GM19467 (cell line): Measurements from ENCODE around the gene COMT.

Experiments used
- ATAC-seq: cut with Tn5 transposase; IDR thresholded peaks from one replicate; pipeline ENCODE4 v1.9.1; 2021; ENCODE audit warnings: mild to moderate bottlenecking, moderate library complexity; ENCODE audit not compliant: unreplicated experiment

COMT gene

DNA sequence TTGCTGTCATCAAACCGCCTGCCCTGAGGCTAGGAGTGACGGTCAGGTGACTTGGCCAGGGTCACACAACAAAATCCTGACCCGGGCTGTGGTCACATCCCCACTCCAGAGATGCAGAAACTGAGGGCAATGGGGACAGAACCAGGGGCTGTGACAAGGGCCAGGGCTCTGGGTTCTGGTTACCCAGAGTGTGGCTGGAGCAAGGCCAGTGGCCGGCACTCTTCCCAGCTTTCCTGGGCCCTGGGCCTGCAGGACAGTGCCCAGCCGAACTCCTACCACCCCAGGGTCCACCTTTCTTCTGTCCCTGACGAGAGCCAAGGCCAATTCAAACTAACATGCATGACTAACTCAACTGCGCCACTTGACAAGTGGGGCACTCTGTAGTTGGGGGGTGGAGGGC, 39.2 kb downstream of the COMT start:
- no peak for ATAC-seq

DNA sequence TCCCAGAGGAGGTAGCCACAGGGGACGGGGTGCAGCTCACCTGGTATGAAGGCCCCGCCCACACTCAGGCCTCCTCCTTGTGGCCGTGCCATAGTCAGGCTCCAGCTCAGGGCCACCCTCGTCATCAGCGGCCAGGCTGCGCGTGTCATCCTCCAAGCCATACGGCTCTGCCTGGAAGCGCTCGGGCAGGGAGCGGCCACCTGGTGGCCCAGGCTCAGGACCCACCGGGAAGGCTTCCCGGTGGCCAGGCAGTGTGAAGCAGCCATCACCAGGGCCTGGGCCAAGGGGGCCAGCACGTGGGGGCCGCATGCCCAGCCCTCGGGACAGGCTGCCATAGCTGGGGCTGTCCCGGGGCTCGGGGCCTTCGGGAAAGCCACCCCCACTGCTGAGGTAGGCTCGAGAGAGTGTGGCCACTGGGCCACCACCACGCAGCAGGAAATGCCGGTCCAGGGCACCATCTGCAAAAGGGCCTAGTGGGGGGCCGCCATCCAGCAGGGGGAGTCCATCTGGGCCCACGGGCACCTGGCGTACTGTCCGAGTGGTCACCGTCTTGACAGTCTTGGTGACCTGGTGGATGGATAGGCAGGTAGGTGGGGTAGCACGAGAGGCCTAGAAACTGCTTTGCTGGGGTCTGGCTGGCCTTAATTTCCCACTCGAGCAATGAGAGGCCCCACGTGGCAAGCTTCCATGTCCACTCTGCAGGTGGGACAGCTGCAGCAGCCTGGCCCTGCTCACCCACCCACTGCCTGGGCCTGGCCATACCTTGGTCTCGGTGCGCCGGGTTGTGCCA, 39.8 kb downstream of the COMT start:
- ATAC-seq, result no peak

DNA sequence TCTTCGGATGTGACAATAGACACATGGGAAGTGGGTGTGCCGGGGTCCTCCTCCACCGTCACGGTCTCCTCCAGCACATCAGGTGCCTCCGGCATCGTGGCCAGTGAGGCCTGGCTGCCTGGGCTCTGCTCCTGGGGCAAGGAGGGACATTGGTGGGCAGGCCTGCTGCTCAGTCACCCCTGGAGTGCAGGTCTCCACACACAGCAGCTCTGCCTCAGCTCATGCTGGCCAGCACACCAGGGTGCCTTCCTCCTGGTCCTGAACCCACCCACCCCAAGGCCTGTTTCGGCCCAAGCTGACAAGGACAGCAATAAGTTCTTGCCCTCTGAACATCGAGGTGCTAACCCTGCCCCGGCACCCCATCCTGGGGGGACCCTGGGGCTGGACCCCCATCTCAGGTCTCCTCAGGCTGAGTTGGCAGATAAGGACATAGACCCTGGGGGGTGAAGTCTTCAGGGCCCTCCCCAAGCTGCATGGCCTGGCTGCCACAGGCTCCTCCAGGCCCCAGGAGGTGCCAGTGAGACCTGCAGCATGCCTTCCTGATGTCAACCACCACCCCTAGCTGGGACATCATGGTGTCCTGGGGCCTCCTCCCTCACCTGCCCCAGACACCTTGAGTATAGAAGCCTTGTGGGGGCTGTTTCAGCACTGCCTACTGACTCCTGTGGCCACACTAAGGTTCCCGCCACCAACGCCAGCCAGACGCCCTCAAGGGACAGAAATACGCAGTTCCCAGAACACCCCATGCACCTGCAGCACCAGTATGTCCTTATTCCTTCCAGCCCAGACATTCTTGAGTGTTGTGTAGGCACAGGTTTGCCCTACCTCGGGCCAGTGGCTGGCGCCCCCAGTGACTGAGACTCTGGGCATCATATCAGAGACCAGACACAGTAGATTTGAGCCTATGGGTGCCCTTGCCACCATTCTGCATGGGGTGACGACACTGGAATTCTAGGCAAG, 40.7 kb downstream of the COMT start:
- ATAC-seq, result no peak

DNA sequence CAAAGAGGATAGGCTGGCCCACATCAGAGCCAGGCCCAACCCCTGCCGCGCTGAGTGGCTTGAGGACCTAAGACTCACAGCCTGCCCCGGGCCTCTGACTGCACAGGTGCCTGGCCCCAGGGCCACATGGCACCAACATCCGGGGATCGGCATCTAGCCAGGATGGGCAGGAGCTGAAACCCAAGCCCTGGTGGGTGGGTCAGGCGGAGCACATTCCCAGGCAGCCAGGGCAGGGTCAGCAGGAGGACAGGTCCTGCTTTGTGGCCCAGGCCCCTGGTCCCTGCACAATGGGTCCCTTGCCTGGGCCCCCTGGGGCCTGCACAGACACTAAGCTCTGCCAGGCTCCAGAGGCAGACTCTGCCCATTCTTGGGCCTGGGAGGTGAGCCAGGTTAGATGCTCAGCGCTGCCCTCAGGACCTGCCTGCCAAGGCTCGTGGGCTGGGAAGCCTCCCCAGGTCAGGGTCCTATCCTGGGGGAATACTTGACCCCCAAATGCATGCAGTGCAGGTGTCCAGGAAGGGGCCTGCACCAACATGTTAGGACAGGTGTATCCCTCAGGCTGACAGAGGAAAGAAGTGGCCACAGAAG, 41.5 kb downstream of the COMT start:
- no peak for ATAC-seq

DNA sequence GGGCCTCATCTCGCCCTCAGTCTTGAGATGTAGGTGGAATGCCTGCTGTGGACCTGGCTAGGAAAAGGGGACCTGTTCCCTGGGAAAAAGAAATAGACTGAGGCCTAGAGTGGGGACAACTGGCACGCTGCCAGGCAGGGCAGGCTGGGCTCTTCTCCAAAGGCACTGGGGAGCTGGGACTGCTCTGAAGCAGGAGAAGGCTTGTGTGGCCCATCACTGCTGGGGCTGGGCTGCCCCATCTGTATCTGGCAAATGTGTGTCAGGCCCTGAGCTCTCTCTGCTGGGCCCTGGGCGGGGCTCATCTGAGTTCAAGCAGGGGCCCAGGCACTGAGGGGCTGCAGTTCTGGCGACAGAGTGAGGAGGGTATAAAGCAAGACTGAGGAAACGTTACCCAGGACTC, 42.2 kb downstream of the COMT start:
- ATAC-seq, result no peak

DNA sequence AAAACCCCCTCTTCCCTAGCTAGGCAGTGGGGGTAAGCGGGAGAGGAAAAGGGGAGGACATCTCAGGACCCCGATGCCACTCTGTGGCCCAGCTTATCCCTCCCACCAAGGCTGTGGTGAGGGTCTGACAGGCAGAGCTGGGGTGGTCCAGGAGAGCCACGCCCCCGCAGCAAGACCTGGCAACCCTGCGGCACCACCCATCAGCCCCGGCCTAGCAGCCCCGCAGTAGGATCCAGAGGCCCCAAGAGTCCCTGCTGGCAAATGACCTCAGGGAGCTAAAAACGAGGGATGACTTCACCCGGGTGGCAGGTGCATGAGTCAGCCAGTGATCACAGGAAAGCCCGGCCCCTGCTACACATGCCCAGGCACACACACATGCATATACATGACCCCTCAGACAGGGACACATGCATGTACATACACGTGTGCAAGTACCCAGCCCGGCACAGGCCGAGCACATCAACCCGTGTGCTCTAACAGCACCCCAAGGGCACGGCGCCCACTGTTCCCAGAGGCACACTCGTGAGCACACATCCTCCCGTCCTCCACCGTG, 42.7 kb downstream of the COMT start:
- ATAC-seq, result no peak

DNA sequence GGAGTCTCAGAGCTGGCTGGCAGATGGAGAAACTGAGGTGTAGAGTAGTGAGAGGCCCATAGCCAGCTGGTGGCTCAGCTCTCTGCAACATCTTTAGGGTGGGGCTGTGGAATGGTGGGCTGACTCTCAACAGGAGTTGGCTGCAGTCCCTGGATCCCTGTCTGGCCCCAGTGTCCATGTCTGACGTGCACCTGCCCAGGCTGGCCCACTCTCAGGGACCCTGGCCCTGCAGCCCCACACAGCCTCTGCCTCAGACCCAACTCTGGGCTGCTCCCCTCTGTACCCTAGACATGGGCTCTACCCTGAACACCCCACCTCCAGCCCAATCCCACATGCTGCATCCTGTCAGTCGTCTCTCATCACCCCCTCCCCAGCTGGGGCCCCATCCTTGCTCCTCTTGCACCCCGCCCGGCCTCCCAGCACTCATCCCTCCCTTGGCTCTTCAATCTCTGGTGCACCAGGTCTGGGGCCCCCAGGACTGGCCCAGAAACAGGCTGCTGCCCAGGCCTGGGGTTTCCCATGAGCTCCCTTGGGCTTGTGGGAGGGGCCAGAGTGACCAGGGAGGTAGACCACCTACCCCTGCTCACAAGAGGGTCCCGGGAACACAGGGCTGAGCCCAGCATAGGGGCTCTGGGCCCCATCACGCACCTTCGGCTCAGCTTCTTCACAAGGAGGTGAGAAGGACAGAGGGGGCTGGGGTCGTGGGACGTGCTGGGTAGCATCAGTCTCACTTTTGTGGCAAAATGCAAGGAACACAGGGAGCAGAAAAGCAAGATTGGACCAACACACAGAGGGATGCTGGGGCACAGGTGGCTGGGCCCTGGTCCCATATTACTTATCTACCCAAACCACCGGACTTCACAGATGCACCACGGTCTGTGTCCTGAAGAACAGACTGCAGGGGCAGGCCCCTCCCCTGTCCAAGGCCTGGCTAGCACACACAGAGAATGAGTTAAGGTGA, 43.6 kb downstream of the COMT start:
- ATAC-seq, result no peak

DNA sequence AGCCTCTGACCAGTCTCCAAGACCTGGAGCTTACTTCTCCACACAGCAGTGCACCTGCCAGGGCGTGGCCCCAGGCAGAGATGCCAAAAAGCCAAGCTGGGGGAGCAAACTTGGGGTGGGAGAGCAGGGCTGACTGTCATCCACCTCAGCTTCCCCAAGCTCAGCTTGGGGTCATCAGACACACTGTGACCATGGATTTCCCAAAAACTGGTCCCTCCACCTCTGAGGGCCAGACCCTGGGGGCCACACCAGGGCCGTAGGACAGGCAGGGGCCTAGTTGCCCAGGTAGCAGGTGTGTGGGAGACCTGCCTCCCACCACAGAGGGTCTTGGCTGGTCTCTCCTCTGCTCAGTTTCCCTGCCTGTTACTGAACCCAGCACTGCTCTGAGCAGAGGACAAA, 44.4 kb downstream of the COMT start:
- no peak for ATAC-seq

DNA sequence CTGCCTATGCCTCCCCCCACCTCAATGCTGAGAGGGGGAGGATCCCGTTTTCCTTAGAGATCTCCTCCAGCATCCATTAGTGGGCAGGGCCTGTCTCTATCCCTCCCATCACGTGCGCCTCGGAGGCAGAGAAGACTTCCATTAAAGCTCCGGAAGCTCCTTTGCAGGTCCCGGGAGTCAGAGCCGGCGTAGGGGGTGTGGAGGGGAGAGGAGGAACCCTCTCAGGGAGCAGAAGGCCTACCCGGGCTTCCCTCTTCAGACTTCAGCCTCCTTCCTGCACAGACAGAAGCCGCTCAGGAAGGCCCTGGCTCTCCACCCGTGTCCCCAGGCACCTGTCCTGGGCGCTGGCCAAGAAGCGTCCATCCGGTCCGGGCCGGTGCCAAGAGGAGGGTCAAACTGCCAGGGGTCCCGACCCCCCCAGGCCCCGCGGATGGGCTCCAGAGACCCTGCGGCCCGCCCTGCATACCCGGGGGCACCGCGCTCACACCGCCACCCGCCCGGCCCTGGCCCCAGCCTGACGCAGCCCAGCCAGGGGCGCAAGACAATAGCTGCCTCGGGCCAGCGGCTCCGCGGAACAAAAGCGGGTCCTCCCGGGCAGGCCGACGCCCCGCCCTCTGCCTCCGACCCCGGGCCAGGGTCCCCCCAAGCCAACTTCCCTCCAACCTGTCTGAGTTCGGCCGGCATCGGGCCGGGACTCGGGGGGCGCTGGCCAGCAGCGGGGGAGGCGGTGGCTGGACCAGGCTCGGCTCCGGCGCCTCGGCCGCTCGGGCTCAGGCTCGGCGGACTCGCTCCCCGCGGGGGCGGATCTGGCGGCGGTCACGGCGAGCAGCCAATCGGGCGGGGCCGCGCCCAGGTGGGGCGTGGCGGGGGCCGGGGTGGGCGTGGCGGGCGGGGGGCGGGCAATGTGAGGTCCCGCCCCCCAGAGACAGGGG, 45.1 kb downstream of the COMT start:
- ATAC-seq, result no peak

DNA sequence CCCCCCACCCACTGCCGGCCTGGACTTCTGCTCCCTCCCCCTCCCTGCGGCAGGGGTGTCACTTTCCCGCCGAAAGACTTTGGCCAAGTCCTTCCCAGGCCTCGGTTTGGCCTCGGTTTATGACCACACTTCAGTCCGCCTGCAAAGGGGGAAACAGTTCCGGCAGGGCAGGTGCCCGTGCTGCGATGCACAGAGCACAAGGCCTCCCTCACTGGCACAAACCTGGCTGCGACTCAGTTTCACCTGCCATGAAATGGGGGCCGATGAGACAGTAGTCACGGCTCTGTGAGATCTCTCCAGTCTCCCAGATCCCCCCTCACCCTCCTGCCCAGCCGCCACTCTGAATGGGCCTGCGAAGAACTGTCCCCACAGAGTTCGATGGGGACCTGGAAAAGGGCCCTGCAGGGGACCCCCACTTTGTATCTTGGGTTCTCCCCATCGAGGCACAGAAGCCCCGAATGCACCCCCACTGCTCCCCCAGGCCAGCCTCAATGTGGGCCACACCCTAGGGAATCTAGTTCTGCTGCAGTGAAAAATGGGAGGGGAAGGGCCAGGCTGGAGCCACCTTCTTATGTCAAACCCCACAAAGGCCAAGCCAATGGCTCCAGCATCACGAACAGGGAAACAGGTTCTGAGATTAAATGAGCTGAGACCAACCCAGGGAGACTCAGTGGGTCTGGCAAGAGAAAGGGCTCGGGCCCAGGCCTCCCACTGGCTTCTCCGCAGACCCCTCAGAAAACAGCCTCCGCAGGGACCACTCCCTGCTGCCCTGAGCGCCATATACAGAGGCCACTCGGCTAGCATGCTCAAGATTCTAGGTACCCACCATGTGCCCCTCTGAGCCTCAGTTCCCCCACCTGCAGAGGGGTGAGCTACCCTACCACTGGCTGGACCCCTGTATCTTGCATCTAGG, 46.1 kb downstream of the COMT start:
- no peak for ATAC-seq

DNA sequence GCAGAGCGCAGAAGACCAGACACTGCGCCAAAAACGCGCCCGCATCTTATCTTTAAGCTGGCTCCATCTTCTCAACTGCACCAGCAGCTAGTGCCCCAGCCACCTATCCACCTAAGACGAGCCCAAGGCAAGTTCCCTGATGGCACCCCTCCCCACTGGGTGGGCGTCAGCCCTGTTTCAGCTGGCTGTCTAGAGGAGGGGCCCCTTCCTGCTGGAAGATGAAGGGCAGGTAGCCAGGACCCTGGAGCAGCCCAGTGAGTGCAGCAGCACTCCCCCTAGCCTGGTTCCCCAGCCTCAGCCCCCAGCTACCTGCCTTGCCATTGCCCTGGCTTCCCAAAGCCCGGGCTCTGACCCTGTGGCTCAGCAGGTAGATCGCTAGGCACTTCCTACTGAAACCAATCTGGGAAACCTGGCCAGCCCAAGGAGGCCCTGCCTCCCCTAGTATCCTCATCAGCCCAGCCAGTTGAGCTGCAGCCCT, 46.8 kb downstream of the COMT start:
- ATAC-seq, result no peak

DNA sequence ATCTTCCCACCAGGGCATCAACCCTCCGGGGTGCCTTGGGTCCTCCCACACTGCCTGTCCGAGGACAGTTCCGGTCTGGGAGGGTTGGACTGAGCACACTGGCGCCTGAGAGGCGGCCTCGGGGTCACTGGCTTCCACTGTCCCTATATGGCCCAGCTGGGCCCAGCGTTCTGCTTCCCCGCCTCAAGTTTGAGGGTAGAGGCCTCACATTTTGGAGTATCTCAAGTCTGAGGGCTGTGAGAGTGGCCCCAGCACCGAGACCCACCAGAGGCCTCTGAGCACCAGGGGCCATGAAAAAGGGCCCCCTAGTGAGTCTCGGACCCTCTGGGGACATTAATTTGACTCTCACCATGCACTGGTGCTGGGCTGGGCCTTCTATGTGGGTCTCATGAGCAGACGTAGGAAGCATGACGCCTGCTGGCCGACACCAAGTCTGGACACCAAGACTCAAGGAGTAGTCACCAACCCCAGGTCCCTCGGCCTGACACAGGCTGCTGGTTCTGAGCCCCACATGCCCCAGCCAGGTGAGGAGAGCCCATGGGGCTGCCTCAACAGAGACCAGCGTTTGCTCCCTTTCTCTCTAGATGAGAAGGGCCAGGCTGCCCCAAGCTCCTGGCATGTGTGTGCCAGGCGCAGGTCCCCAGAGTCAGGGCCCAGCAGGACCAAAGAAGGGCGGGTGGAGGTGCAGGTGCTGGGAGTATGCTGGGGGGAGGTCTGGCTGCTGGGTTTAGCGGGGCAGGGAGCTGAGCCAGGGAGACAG, 47.6 kb downstream of the COMT start:
- ATAC-seq, result no peak

DNA sequence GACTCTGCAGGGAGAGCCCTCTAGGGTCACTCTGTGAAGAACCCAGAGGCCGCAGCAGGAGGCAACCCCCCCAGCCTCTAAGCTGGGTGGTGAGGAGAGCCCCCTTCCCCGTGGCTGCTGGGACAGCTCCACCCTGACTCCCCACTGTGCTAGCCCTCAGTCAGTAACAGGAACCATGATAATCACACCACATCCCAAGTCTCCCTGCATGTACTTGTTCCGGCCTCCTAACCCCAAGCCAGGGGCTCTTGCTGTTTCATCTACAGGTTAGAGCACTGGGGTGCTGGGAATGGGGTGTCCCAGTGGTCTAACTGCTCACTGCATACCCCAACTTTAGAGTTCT, 48.1 kb downstream of the COMT start:
- ATAC-seq, result no peak

DNA sequence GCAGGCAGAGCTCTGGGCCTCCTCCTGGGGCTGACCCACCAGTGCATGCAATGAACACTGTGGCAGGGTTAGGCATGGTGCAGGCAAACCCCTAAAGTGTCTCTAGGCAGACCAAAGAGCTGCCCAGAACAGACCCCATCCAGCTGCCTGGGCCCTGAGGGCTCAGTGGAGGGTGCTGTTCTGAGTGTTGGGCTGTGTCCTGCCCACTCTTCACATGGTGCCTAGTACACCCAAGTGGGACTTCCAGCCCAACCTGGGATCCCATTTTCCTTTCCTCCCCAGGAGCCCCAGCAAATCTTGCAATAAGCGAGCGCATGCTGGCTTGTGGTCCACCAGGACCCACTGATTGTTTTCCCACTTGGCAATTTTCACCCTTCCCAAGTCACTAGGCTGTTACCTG, 48.6 kb downstream of the COMT start:
- no peak for ATAC-seq

DNA sequence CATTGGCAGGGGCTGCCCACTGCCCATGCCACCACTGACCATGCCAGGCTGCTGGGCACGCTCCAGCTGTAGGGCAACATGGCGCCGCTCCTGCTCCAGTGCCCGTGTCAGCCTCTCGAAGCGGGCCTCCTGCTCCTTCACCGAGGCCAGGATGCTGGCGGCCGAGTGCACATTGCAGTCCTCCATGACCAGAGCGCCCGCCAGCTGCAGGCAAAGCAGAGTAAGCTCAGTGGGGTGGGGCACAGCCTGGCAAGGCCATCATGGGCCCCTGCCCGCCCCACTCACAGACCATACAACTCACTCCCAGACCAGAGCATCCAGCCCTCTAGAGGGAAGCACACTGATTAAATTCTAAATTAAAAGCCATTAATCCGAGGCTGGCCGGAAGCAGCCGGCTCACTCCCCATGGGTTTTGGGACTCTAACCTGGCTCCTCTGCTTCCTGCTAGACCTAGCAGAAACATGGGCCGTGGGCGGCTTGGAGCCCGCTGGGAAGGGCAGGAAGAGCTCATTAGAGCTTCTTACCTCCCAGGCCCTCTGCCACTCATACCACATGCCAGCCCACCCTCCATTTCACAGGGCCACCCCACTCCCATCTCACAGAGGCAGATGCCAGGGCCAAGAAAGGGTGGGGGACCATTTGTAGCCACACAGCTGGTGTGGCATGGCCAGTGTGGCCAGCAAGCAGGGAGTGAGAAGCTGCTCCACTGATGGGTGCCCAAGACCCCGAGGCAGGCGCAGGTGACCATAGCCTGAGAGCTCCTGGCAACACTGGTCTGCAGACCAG, 49.2 kb downstream of the COMT start:
- no peak for ATAC-seq

DNA sequence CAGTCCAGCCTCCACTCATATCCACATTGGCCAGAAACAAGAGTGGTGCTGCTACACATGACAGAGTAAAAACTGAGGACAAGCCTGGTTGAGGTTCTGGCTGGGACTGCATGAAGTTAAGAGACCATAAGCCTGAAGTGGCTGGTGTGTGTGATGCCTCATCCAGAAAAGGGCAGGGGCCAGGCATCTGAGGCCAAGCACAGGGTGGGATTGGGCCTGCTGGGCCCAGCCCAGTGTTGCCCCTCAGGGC, 49.7 kb downstream of the COMT start:
- ATAC-seq, result no peak
